GM21367 (cell line): ENCODE results near the gene TRAIP.
A peak's percentile ranks its signal among the peaks of the same experiment; 100 is the strongest.
"Not testable (repeated sequence)": the region's sequence is repeated elsewhere in the genome, so short reads cannot be mapped to it uniquely, and the experiment has no call there.

Source experiments
- ATAC-seq: cut with Tn5 transposase; IDR thresholded peaks from one replicate; pipeline ENCODE4 v1.9.1; 2021; ENCODE audit not compliant: unreplicated experiment

The TRAIP gene

DNA sequence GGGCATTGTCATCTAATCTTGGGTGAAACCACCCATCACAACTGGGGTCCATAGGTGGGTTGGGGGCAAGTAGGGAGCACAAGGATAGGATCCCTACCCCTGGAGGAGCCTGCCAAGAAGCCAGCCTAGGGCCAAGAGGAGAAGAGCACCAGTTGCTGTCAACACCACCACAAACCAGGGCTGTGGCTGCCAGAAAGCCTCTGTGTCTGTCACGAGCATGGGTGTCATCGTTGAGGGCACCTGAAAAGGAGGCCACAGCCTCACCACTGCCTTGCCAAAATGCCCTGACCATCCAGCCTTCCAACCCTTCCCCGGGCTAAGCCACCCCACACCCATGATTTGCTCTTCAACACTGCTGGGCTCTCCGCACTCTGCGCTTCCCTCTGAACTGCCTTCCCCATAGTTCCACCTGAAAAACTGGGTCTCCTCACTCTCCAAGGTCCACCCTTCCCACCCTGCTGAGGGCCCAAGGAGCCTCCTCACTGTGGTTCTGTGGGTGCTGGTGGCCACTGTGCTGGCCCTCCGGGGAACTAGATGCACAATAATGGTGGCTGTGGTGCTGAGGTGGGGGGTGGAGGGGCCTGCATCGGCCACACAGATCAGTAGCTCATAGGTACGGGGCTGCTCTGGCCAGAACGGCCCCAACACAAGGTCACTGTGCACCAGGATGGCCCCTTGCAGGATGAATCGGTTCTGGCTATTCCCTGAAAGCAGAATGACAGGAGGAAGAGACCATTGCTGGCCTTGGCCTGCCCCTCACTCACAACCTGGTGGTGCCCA lies 63.8 kb downstream of the TRAIP start:
- ATAC-seq, result no peak

DNA sequence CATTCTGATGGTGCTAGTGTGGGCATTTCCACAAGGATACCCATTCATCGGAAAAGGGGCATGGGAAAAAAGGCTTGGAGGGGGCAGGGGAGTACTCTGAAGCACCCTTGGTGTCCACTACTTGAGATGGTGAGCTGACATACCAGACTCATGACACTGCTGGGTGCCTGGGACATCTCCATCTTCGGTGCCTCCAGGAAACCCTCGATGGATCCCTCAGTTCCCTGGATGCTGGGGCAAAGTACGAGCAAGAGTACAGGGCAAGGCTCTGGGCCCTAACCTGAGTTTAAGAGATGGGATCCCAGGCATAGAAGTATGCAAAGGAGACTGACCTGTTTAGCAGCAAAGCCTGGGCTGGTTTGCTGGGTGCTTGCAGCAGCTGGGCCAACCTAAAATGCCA lies 64.8 kb downstream of the TRAIP start:
- ATAC-seq, result no peak

DNA sequence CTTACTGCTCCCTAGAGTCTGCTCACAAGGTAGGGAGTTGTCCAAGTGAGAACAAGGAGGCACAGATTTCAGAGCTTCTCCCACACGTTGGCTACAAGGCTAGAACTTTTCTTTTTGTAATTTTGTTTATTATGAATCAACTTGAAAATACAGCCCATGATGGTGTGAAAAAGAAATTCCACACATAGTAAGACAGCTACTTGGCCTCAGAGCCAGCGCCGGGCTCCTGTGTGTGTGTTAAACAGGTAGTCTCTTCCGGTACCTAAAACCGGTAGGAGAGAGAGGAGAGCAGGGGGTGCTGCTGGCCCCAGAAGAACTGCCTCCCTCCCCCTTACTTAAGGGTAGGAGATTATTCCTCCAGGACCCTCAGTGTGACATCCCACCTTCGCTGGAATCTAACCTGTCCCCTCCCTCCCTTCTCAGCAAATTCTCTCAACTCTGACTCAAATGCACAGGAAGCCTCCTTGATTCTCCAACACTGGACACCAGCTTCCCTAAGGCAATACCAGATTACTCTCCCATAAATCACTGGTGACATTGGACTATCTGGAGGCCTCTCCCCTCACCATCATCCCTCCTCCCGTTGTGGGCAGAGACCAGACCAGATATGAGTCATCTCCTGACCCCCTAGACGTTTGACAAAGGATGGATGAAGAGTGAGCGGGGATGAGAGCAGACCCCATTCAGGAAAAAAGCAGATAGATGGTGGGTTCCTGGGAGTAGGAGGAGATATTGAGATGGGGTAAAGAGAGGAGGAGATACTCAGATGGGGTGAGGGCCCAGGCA lies 65.5 kb downstream of the TRAIP start:
- ATAC-seq, result no peak

DNA sequence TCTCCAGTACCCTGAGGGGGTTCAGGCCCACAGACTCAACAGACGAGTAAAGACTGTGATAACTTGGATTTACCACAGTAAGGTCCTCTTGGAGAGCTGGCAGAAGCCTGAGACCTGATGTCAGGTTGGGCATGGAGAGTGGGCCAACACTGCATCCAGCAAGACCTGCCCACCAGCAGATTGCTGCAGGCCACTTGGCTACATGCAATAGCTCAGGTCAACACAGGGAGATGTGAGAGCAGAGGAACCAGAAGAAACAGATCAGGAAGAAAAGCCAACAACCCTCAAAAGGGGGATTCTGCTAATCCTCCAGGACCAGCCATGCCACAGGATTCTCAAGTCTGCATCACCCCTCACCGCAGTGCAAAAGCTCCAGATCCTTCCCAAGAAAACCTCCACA lies 68.3 kb downstream of the TRAIP start:
- no peak for ATAC-seq

DNA sequence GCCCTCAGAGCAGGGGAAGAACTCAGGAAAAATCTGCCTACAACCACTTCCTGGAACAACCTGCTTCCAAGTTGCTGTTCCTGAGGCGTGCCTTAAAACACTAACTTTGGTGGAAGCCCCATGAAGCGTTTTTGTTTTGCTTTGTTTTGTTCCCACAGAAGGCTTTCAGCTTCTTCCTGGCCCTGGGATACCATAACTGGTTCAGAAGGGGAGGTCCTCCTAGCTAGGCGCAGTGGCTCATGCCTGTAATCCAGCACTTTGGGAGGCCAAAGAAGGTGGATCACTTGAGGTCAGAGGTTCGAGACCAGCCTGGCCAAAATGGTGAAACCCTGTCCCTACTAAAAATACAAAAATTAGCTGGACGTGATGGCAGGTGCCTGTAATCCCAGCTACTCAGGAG lies 68.8 kb downstream of the TRAIP start:
- no peak for ATAC-seq

DNA sequence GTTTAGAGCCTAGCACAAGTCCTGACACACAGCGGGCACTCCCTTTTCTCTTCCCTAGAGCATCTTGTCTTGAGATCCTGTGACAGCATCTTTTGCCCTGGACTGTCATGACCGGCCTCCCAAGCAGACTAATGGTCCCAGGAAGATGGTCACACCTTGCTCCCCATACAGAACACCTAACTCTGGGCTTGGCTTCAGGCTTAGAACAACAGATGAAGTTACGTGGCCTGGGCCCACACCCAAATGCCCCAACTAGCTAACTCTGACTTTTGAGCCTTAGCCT lies 69.2 kb downstream of the TRAIP start:
- no peak for ATAC-seq

DNA sequence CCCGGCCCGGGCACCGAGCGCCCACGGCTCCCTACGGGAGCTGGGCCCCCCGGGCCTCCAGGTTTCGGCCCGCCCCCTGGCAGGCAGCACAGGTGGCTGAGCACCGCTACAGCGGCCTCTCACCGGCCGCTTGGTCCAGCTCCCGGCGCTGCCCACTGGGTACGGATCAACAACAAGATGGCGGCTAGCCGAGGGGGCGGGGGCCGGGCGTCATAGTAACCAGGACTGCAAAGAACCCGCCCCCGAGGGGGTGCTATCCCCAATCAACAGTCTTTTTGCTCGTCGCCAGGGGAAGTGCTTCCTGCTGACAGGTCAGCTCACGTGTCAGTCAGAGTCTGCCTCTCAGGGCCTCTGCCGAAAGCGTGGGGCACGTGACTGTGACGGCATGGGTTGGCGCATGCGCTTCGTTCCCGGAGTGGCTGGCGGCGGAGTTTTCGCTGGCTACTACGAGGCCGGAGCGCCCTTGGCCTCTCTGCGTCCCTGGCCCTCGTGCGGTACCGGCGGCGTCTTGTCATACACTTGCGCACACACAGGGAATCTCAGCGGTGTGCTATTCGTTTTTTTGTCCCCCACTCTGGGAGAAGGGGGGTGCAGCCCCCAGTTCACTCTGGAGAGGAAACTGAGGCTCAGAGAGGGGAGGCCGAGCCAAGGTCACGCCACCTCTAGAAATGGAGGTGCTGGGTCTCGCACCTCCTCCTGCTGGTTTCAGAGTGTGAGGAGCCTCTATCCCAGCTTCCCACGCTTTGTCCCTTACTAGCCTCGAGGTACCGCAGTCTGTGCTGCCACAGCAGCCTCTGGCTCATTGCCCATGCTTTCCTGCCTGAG lies 69.8 kb downstream of the TRAIP start, which contains the start of gene IP6K1:
TSS of gene IP6K1 (minus strand) at position 186 of the 825 bp plus-strand sequence. CDS start 38,502 bp downstream, outside the sequence.
- ATAC-seq, result peak; percentile 96

DNA sequence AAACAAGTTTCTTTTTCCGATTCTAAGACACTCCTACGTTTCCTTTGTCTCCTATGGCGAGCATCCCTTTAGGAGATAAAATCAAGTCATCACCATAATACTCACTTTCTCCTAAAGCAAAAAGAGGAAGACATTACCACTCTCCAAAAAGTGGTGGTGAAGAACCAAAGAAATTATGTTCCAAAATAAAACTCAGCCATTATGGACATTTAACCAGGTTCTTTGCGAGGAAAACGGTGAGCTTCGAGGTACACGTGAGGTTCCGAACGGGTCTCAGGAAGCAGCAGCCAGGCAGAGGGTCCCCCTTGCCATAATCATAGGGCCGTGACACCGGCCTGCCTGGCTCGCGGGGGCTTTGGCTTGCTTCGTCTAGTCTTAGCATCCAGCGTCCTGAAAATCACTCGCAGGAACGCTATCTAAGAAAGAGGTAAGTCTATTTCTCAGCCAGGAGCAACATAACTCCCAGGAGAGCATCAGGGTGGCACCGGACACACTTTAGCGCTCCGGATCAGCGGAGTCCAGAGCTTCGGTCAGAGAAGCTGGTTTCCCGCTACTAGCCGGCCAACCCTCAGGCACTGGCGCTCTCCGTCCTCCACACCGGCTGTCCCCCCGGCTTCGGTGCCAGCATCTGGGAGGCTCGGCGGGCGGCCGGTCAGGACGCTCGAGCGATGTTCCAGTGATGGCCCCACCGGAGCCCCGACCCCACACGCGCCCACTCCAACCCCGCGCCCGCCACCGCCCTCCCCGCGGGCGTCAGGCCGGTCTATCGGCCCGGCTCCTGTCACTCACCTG lies 70.6 kb downstream of the TRAIP start:
- ATAC-seq, result peak; percentile 34

DNA sequence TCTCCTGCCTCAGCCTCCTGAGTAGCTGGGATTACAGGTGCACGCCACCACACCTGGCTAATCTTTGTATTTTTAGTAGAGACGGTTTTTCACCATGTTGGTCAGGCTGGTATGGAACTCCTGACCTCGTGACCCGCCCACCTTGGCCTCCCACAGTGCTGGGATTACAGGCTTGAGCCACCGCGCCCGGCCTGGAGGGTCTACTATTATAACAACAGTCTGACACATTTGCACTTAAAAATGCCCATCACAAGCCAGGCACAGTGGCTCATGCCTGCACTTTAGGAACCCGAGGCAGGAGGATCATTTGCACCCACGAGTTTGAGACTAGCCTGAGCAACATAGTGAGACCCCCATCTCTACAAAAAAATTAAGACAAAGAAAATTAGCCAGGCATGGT lies 74.1 kb downstream of the TRAIP start:
- not testable (repeated sequence) for ATAC-seq

DNA sequence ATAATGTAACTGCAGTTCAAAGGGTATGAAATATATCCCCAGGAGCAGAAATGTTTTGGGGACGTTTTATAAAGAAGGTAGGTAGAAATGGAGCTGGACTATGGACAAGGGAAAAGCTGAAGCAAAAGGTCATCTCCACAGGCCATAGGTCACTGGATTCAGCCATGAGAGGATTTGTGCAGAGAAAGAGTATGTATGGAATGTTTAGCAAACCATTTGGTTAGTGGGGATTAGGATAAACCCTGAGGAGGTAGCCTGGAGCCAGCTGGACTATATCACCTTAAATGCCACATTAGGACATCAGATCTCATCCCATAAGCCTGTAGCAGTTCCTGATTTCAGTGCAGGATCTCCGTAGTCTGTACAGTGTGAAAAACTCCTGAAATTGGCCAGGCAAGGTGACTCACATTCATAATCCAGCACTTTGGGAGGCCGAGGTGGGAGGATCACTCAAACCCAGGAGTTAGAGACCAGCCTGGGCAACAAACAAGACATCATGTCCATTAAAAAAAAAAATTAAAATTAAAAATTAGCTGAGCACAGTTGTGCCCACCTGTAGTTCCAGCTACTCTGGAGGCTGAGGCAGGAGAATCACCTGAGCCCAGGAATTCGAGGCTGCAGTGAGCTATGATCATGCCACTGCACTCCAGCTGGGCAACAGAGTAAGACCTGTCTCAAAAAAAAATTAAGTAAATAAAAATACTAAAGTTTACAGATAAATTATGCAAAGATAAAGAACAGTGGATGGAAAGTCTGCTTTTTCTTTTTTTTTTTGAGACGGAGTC lies 74.8 kb downstream of the TRAIP start:
- no peak for ATAC-seq

DNA sequence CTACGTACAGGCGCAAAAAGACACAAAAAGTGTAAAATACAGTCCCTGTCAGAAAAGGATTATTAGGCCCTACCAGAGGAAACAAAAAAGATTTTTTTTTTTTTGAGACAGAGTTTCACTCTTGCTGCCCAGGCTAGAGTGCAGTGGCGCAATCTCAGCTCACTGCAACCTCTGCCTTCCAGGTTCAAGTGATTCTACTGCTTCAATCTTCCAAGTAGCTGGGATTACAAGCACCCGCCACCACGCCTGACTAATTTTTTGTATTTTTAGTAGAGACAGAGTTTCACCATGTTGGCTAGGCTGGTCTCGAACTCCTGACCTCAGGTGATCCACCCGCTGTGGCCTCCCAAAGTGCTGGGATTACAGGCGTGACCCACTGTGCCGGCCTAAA lies 75.4 kb downstream of the TRAIP start:
- ATAC-seq, result not testable (repeated sequence)

DNA sequence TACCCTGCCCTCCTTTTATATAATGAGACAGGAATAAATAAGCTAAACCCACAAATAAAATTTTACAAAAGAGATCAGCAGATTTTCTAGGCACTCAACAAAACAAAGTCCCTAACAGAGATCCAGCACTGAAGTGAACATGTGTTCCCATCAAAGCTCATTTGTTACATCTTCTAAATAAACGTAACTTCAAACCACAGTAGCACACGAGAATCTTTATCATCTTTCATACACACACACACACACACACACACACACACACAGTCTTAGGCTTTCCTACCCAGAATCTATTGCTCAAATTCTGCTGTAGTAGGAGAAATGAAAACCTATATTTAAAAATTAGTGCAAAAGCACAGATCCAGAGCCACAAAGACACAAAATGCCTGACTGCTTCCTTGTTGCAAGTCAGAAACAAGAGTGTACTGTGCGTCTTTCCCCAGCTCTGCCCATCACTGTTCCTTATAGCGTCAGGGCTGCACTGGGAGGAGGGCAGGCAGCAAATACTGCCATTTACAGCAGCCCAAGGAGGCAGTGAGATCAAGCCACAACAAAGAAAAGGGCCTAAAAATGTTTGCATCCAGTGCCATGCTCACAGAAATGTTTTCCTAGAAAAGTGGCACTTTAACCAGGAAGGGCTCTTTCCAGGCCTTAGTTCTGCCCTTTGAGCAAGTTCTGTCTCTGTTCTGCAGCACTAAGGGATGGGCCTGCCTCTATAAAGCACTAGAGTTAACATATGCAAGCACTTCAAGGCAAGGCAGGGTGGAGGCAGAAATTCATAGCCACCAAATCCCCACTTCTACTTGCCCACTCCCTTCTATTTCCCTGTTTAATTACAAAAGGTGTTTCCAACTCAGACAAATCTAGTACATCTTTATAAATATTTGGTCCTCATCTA lies 76.0 kb downstream of the TRAIP start:
- no peak for ATAC-seq

DNA sequence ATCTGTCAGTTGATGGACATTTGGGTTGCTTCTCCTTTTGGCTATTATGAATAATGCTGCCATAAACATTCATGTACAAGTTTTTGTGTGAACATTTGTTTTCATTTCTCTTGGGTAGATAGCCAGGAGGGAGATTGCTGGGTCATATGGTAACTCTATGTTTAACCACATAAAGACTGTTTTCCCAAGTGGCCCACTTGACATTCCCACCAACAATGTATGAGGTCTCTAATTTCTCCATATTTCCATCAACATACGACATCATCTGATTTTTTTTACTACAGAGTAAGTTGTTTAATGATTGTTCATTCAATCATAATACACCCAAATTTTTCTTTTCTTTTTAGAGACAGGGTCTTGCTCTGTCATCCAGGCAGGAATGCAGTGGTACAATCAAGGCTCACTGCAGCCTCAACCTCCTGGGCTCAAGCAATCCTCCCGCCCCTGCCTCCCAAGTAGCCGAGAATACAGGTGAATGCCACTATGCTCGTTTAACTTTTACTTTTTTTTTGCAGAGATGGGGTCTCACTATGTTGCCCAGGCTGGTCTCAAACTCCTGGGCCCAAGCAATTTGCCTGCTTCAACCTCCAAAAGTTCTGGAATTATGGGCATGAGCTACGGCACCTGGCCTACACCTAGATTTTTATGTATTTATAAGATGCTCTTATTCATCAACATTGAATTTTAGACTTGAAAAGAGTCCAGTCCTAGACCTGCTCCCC lies 76.8 kb downstream of the TRAIP start:
- ATAC-seq, result no peak
